HG03378 (cell line): ENCODE measurements around the gene TBATA.

Experiments
- ATAC-seq: cut with Tn5 transposase; IDR thresholded peaks from one replicate; pipeline ENCODE4 v1.9.1; 2021; ENCODE audit warnings: mild to moderate bottlenecking, moderate library complexity; ENCODE audit not compliant: unreplicated experiment

TBATA gene

DNA sequence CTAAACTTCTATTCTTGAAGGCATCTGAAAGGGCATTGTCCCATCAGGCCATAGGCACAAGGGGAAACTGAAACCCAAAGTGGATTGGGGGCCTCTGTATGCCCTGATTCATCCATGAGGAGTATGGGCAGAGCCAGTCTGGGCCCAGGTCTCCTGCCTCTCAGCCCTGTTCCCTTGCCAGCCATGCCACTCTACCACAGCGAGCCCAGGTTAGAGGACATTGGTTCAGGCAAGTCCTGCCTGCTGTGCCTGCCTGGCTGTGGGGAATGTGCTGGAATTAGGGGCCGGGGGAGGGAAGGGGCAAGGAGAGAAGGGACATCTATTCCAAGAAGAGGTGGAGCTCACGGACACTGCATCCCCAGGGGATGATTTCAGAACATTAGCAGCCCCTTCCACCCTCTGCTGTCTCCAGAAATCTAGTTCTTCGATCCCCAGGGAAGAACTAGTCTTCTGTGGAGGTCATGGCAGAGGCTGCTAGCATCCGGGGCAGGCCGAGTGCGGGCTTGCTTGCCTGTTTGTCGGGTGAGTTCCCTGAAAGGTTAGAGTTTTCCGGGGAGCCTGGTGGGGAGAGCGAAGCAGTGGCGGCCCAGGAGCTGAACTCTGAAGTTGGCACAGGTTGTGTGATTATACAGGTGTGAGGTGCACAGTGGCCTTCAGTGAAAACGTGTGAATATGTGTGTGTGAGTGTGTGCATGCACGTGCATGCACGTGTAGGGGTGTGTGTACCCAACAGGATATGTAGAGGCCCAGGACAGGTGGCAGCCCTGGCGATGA is 37.8 kb downstream of the TBATA start:
- no peak for ATAC-seq

DNA sequence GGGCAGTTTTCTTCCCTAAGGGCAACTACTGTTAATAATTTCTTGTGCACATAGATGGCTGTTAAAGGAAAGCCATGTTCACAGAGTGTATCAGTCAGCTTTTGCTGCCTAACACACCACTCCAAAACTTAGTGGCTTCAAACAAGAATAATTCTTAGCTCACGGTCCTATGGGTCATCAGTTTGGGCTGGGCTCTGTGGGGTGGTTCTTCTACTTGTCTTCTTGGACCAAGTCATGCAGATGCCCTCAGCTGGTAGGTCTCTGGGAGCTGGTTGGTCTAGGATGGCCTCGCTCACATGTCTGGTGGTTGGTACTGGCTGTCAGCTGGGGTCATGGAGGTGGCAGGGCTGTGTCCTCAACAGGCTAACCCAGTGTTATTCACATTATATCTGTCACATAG is 39.6 kb downstream of the TBATA start:
- no peak for ATAC-seq

DNA sequence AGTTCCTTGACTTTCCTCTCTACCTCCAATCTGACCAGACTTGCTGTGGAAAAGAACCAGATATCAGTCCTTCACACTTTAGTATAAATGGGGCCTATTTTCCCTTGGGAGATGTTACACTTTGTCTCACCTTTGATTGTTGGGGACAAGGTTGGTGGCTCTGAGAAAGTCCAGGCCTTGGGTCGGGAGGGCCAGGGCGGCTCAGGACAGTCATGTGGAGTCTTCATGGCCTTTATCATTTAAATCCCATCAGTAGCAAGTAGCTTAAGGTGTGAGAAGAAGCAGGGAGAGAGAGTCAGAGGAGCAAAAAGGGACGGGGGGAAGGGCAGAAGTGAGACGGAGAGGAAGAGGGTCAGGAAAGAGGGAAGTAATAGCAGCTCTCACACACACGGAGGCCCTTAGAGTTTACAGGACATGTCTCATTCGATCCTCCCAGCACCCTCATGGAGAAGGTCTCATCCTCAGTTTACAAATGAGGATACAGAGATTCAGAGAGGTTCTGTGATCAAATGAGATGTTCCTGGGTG is 40.5 kb downstream of the TBATA start:
- no peak for ATAC-seq

DNA sequence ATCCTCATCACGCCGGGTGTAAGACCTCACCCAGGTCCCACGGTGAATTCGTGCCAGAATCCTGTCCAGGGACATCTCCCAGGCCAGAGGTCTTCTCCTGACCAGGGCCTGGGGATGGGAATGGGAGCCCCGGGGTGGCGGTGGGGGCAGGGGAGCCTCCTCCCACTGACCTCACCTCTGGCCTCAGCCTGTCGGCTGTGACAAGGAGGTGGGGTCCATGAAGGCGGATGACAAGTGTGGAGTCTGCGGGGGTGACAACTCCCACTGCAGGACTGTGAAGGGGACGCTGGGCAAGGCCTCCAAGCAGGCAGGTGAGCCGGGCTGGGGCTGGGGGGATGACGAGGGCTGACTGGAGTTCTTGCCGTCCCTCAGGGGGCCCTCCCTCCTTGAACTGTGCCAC is 41.3 kb downstream of the TBATA start:
- ATAC-seq = no peak

DNA sequence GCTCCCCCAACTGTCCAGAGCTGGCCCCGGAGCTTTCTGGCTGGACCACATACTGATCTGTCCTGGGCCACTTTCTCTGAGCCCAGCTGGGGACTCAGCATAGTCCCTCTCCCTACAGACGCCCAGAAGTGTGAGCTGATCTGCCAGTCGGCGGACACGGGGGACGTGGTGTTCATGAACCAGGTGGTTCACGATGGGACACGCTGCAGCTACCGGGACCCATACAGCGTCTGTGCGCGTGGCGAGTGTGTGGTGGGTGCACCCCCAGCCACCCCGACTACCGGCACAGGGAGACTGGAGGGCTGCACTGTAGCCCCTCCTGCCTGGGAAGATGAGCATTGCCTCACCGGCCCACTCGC is 41.8 kb downstream of the TBATA start:
- ATAC-seq = no peak

DNA sequence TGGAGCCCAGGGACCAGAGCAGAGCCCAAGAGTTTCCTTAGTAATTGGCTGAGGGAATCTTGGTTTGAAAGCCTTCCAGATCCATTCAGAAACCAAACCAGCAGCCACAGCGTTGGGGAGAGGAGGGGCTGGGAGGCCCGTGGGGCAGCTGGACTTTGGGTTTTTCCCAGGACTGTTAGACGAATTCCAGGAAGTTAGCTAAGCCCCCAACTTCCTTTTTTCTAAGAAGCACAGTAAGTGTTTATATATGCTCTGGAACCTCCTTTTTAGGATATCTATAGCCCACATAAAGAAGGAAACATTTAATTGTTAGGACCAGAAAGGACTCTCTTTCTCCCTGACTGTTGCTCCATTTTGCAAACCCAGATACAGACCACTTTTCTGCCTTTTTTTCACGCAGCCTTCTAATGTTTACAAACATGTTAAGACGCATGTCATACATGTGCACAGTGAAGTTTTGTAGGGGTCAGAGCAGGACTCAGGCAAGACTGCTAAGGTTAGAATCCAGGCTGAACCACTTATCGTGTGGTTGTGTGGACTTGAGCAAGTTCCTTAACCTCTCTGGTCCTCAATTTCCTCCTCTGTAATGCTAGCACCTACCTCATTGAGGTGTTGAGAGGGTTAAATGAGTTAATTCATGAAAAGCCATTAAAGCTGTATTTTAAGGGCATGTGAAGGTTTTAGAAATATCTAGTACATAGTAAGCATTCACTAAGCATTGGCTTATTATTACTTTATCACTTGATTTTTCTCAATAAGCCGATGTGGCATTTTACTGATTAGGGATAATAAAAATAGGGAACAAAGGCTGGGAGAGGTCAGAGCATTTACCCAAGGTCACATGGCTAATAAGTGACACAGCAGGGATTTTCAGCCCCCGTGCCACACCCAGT is 42.4 kb downstream of the TBATA start:
- no peak for ATAC-seq

DNA sequence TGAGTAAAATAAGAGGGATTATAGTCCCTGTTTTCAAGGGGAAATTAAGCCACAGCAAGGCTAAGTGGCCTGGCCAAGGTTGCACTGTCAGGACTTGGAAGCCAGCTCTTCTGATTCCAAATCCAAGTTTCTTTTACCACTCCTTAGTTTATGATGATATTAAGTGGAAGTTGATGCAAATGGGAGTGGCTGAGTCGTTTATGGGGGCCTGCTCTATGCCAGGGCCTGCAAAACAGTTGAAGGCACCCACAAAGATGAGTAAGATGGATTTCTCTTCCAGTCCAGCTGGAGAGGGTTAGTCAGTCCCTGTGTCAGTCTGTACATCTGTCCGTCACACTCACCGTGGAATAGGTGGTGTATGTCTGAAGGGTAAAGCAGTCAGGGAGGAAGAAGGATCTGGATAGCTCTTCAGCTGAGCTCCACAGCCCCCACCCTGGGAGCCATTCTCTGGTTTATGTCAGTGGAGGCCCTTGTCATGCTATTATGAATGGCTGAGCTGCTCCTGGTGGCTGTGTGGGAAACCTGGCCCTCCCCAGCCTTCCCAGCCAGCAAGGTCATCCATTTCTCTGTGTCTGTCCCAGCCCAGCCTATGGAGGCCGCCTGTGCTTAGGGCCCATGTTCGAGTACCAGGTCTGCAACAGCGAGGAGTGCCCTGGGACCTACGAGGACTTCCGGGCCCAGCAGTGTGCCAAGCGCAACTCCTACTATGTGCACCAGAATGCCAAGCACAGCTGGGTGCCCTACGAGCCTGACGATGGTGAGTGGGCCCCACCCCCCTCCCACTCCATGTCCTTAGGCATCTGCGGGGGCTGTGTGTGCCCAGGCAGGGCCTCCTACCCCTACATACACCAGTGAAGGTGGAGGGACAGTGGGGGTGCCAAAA is 44.5 kb downstream of the TBATA start:
- no peak for ATAC-seq

DNA sequence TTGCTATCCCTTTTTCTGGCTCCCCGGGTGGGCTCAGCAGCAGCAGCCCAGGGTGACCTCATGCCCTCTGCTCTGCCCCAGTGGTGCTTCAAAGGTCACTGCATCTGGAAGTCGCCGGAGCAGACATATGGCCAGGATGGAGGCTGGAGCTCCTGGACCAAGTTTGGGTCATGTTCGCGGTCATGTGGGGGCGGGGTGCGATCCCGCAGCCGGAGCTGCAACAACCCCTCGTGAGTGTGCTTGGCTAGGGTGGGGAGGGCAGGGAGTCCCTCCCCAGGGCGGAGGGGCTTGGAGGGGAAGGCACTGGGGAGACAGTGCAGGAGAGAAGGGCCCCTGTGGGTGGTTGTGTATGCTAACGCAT is 46.4 kb downstream of the TBATA start:
- ATAC-seq = no peak

DNA sequence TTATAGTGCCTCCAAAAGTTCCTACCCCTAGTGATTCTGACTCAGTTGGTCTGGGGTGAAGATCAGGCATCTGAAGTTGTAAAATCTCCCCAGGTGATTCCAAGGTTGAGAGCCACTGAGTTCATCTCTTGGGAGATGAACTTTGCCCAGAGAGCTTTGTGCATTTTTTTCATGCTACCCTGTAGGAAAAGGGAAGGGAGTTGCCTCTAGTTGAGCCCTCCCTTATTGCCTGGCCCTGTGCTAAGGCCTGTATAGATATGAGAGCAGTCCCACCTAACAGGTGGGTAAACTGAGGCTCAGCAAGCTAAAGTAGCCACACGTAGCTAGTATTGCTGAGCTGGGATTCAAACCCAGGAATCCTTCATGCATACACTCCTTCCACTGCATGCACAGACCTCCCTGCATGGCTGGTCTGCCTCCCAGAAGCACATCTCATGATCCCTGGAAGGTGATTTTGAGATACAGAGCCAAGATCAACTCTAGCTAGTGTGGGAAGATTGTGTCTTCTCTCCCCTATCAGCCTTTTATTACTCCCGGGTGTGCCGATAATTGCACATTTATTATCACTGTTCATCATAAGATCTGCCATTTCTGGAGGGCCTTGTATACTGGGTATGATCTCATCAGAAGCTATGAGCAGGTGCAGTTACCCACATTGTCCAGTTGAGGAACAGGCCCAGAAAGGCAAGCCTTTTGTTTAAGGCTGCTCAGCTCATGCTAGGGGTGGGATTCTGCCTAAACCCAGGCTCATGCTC is 47.0 kb downstream of the TBATA start:
- no peak for ATAC-seq

DNA sequence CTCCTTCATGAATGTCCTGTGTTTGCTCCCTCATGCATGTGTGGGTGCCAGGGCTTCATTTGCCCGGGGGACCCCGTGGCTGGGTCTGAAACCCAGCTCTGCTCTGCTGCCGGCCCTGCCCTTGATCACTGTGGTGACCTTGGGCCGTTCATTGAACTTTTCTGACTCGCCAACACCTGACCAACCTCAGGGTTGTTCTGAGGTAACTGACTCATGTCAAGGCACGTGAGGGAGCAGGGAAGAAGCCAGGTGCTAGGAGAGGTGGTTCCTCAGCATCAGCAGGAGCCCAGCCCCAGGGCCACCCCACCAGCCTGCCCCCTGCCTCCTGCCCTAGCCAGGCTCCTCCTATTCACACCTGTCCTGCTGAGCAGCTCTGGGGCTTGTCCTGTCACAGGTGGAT is 47.9 kb downstream of the TBATA start:
- ATAC-seq = no peak

DNA sequence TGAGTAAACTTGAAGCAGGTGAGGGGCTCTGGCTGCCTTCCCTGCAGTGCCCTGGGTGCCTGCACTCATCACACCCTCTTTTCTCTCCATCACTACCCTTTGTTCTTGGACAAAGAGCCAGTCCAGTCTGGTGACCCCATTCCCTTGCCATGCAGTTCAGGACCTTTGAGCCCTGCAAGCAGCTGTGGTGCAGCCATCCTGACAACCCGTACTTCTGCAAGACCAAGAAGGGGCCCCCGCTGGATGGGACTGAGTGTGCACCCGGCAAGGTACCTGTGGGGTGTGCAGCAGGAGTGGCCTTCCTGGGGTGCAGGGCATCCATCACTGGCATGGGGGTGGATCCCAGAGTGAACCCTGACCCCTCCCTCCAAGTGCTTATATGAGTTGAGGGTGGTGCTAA is 48.7 kb downstream of the TBATA start:
- ATAC-seq = no peak

DNA sequence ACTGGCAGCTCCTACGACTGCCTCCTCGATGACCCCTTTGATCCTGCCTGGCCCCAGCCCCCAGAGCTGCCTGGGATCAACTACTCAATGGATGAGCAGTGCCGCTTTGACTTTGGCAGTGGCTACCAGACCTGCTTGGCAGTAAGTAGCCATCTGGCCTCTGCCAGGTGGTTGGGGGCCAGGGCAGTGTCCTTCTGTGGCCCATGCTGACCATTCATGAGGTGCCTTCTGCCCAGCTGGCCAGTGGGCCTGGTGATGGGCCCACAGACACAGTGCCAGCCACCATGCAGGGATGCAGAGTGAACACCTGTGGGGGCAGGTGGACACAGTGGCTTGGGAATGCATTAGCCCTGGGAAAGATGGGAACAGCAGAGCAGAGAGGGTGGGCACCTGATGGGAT is 50.0 kb downstream of the TBATA start:
- no peak for ATAC-seq

DNA sequence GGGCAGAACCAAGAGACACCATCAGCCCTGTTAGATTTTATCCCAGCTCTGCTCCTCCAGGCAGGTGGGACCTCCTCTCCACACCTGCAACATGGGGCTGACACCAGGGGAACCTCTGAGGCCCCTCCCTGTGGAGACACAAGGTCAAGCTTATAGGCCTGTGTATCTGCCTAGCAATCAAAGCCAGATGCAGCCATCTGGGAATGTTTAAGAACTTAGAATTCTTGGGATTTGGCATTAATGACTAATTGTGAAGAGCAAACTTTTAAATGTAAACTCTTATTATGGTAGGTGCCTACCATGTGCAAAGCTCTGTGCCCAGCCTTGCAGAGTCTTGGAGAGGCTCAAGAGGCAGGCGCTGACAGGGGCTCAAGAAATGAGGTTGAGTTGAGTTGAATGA is 52.1 kb downstream of the TBATA start:
- ATAC-seq = no peak

DNA sequence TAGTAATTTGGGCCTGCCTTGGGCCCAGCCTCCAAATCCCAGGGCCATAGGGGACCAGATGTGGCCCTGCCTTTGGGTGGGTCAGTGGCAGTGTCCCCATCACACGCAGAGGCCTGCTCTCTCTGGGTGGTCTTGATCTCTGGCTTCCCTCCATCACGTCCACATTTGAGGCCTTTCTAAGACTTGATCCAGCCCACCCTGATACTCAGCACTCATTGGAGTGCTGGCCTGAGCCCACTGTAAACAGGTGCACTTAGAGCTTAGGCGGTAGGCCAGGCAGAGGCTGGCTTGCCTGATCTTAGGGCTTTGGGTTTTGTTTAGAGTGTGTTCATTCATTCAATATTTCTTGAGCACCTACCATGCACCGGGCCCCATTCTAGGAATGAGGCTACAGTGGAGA is 52.6 kb downstream of the TBATA start:
- ATAC-seq = no peak

DNA sequence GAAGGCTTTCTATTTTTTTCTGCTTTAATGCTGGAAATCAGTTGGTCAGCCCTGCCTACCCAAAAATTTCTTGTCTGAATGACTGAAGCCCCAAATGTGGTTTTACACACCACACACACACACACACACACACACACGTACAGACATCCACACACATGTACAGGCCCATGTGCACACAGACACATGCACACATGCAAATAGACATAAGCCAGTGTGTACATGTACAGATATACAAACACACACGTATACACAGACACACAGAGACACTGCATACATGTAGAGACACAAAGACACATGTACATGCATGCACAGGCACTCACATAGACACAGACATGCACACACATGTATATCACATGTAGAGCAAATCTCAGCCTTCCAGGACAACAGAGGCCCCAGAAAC is 54.2 kb downstream of the TBATA start:
- no peak for ATAC-seq

DNA sequence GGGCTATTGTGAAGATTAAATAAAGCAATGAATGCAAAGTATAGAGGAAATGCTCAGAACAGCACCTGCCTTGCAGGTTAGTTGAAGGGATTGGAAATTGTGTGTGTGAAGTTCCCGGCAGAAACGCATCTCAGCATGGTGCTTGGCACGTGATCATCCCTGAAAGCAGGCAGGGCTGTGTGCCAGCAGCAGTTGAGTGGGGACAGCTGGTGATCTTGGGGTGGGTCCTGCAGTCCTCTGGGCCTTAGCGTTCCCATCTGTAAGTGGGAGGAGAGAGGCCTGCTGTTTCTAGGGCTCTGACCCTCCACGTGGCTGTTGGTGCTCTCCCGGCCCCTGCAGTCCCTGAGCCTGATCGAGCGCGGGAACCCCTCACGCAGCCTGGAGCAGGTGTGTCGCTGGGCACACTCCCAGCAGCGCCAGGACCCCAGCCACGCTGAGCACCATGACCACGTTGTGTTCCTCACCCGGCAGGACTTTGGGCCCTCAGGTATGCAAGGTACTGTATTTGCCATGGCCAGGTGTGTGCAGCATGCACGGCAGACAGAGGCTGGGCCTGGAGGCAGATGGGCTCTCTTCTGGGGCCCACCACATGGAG is 55.3 kb downstream of the TBATA start:
- no peak for ATAC-seq

DNA sequence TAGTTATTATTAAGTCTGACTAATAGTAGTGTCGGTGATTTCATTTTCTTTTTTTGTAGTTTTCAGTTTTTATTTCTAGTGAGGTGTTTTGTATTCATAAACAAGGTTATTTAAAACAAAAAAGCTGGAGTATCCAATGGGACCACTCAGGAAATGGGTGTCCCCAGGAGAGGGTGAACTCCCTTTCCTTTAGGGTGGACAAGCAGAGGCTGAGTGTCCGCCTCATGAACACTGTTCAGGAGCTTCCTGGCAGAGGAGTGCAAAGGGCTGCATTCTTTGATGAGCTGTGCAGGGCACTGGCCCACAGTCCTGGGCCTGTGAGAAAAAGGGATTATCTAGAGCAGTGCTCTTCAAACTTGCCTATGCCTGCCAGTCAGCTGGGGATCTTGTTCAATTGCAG is 56.8 kb downstream of the TBATA start:
- no peak for ATAC-seq

DNA sequence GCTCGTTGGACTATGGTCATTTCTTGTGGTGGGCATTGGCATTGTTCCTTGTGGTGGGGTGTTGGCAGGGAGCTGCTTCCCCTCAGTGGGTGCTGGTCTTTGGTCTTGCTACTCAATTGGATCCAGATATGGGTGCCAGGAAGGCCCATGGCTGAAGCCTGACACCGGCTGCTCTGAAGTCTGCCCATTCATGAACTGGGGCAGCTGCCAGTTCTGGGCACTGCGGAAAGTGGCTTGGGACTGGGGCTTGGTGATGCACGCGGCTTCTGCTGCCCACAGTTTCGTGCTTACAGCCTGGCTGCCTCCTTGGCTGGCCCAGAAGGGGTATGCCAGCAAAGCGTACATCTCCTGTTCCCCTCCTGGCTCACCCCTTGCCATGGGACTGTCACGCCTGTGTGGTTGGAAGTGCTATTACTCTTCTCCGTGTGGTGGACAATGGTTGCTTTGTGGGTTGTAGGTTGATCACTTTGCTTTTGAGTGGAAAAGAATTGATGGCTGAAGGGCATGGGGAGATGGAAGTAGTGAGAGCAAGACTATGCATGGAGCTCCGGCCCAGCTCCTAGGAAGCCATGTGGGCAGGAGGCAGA is 58.2 kb downstream of the TBATA start:
- no peak for ATAC-seq

DNA sequence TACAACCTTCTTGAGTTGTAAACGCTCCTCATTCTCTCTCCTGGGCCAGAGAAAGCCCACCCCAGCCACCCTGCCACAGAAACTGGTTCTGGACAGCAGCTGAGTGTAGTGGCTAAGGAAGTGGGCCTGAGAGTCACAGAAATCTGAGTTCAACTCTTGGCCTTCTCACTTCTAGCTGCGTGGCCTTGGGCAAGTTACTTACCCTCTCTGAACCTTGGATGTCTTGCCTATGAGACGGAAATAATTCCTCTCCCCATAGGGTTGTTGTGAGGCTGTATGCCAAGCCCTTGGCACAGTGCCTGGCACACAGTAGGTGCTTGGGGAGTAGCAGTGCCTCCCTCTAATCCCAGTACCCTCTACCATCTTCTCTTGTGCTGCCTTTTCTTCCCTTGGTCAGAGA is 61.4 kb downstream of the TBATA start:
- no peak for ATAC-seq
